Urinary bladder (tissue), 4 donors: ENCODE measurements around the gene SLC14A1. TPM values are rescaled to one million over a fixed set of nuclear protein-coding genes. Genes with fewer than 3 reads are reported as not detected.
A peak's percentile ranks its signal among the peaks of the same experiment; 100 is the strongest.

Source experiments
- DNase-seq: peaks from one replicate; pipeline ENCODE4 v3.0.0-alpha.2; 2015; ENCODE audit errors: extremely low spot score
- H3K27ac ChIP-seq: one replicate; pipeline ENCODE4 v1.5.1; 2013; ENCODE audit warnings: low read depth, mild to moderate bottlenecking, moderate library complexity
- H3K36me3 ChIP-seq: one replicate; pipeline ENCODE4 v1.6.1; 2013; ENCODE audit warnings: mild to moderate bottlenecking, moderate library complexity; ENCODE audit not compliant: insufficient read depth
- H3K4me1 ChIP-seq: one replicate; pipeline ENCODE4 v1.6.1; 2013; ENCODE audit warnings: mild to moderate bottlenecking, moderate library complexity; ENCODE audit not compliant: insufficient read depth
- H3K4me3 ChIP-seq: one replicate; pipeline ENCODE4 v1.5.1; 2013; ENCODE audit warnings: low read depth, low read length
- WGBS: extraction: QIAGEN DNeasy Blood & Tissue Kit; methylation state at CpG from one replicate; pipeline ENCODE4 v1.1.7; 2013; 5-methylcytosine and 5-hydroxymethylcytosine counted together
- polyA plus RNA-seq: library from polyadenylated mRNA; stranded (reverse); fragments of 200-250 nt; gene quantifications from one replicate; pipeline ENCODE4 v1.2.3, GENCODE V29; 2013
- total RNA-seq: library from RNA; depleted of rRNA; stranded (reverse); fragments of >200 nt; gene quantifications from one replicate; pipeline ENCODE4 v1.2.3, GENCODE V29; 2014
- donor health status: healthy with polysubstance abuse.
- donor health status: healthy.

SLC14A1 gene
- total and polyA plus RNA-seq, 2 donors: 23.5 to 102 TPM

DNA sequence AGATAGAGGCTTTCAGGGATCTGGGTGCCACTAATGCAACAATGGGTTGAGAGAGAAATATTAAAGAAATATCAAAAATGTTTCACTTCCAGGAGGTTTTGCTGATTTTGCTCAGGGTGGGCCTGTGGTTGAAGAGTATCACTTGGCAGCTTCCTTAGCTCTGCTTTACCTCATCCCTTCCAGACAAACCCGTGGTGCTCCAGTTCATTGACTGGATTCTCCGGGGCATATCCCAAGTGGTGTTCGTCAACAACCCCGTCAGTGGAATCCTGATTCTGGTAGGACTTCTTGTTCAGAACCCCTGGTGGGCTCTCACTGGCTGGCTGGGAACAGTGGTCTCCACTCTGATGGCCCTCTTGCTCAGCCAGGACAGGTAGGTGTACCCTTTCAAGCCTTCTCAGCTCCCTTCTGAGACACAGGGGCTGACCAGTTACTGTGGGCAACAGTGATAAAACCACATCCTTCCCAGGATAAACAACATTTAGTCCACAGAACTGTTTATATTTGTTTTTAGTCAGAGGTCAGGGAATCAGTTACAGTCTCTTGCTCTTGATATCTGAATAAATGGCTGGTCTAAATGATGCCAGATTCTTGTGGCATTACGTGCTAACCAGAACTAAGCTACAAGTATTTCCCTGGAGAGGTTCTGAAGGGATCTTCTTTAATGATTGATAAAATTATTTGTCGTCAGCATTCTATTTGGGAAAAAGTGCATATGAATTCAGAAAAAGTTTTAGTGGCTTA is 7.0 kb downstream of the SLC14A1 start:
- Histone ChIP-seq H3K4me3 (no peak overlapping the region), H3K36me3 (no peaks in the 10 kb centered on the region), H3K4me1 (no peaks in the 10 kb centered on the region), H3K27ac (no peak overlapping the region)
- 60% methylated on average over 6 of the region's 6 CpGs for WGBS
- no peak for DNase-seq

DNA sequence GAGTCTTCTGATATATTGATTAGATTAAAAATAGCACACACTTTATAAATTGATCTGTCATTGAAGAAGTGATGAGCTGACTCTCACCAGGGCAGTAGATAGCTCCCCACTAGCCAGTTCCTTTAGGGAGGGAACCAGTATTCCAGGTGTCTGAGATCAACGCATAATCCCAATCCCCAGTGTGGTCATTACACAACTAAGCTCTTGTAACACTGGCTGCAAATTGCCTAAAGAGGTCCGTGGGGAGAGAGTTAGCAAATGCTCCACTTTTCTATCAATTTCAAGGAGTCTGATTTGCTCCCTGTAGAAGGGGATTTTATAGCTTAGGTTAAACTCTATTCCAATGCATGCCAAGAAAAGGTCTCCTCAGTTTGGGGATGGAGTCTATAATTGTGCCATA is 7.7 kb downstream of the SLC14A1 start:
- Histone ChIP-seq H3K4me1 (no peaks in the 10 kb centered on the region), H3K36me3 (no peaks in the 10 kb centered on the region), H3K27ac (no peak overlapping the region), H3K4me3 (no peak overlapping the region)
- DNase-seq: no peak
- 71% methylated on average over 2 of the region's 2 CpGs for WGBS

DNA sequence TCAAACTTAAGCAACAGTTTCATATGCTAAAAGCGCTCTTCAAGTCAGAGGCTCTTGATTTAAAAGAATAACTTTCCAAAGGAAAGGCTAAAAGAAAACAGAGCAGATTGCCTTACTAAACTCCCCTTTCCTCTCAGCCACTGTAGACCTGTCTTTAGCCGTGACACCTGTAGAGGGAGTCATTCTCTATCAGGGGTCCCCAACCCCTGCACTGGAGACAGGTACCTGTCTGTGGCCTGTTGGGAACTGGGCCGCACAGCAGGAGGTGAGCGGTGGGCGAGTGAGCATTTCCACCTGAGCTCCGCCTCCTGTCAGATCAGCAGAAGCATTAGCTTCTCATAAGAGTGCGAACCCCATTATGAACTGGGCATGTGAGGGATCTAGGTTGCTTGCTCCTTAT is 9.6 kb downstream of the SLC14A1 start:
- Histone ChIP-seq H3K27ac (no peak overlapping the region), H3K4me1 (no peaks in the 10 kb centered on the region), H3K4me3 (no peak overlapping the region), H3K36me3 (no peaks in the 10 kb centered on the region)
- WGBS: 91% methylated on average over 7 of the region's 7 CpGs
- DNase-seq: no peak

DNA sequence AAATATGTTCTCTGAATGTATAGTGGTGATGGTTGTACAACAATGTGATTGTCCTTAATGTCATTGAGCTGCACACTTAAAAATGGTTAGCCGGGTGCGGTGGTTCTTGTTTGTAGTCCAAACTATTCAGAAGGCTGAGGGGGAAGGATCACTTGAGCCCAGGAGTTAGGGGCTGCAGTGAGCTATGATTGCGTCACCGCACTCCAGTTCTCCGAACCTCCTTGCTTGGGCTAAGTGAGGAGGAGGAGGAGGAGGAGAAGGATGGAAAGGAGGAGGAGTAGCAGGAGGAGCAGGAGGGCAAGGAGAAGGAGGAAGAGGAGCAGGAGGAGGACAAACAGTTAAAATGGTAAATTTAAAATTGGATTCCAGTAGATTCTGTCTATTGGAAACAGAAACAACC is 10.5 kb downstream of the SLC14A1 start:
- Histone ChIP-seq H3K4me3 (no peak overlapping the region), H3K27ac (no peak overlapping the region), H3K36me3 (no peaks in the 10 kb centered on the region), H3K4me1 (no peaks in the 10 kb centered on the region)
- DNase-seq: no peak
- WGBS: 91% methylated on average over 5 of the region's 5 CpGs

DNA sequence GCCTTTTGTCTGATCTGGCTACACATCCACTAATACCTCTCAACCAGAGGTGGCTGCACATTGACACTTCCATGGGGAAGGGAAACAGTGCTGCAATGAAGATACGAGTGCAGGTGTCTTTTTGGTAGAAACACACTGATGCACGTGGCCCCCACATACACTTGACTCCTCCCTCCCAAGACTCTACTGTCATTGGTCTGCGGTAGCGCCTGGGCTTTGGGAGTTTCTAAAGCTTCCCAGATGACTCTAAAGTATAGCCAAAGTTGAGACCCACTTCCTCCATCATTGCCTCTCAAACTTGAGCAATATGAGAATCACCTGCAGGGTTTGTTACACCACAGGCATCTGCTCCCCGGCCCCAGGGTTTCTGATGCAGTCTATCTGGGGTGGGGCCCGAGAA is 11.0 kb downstream of the SLC14A1 start:
- no peaks in the 10 kb centered on the region for H3K4me1 ChIP-seq
- 89% methylated on average over 6 of the region's 6 CpGs for WGBS
- H3K36me3 ChIP-seq: no peaks in the 10 kb centered on the region
- DNase-seq: no peak
- no peak overlapping the region for H3K27ac ChIP-seq
- no peak overlapping the region for H3K4me3 ChIP-seq

DNA sequence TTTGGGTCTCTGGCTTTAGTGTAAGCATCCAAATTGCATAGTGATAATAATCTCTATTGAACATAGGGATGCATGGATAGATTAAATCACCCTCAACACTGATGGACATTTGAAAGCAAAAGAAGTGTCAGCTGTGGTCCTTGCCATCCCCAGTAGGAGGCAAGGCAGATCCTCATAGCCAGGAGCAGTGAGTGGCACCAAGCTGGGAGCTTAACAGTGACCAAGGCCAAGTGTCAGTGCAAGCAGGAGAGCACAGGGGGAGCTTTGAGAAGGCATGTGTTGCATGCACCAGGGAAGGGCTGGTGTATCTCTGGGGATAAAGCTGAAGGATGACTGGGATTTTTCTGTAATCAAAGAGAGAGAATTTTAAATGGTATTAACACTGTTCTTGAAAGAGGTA is 14.7 kb downstream of the SLC14A1 start:
- Histone ChIP-seq H3K4me1 (no peaks in the 10 kb centered on the region), H3K4me3 (no peak overlapping the region), H3K36me3 (no peaks in the 10 kb centered on the region), H3K27ac (no peak overlapping the region)
- no peak for DNase-seq

DNA sequence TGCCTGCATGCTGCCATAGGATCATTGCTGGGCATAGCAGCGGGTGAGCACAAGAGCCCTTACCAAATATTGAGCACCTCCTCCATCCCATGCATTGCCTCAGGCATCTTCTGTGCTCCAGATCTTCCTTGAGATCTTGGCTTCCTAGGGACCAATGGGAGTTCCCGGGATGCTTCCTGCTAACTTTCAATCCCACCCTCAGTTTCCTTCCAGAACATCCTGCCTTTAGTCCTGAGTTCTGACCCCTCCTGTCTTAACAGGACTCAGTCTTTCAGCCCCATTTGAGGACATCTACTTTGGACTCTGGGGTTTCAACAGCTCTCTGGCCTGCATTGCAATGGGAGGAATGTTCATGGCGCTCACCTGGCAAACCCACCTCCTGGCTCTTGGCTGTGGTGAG is 15.3 kb downstream of the SLC14A1 start:
- H3K27ac ChIP-seq: no peak overlapping the region
- DNase-seq: no peak
- no peak overlapping the region for H3K4me3 ChIP-seq
- WGBS: 91% methylated on average over 3 of the region's 3 CpGs
- H3K36me3 ChIP-seq: no peaks in the 10 kb centered on the region
- no peaks in the 10 kb centered on the region for H3K4me1 ChIP-seq

DNA sequence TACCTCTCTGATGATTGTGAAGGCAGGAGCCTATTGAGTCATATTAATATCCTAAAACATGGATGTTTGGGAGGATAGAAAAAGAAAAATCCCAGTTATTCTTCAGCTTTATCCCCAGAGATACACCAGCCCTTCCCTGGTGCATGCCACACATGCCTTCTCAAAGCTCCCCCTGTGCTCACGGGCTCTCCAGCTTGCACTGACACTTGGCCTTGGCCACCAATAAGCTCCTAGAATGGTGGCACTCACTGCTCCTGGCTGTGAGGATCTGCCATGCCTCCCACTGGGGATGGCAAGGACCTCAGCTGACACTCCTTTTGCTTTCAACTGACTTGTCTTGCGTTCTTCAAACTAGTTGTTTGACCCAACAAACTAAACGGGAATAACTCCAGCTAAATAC is 15.9 kb downstream of the SLC14A1 start:
- DNase-seq: no peak
- Histone ChIP-seq H3K4me3 (no peak overlapping the region), H3K27ac (no peak overlapping the region), H3K4me1 (no peaks in the 10 kb centered on the region), H3K36me3 (no peaks in the 10 kb centered on the region)
- 70% methylated on average over 3 of the region's 3 CpGs for WGBS

DNA sequence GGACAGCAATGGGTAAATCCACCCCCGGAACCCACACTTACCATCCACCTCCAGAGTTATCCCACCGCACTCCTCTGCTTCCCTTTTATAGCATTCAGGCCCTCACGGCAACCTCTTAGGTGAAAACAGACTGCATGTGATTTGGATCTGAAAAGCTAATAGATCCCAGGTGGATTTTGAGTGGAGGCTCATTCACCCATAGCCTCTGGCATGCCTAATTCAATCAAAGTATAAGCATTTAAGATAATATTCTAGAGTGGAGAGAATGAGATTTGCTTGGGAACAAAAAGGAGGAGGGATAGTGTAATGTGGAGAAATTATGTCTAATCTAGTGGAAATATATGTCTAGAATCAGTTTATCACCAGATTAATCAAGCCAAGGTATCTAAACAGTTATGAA is 17.1 kb downstream of the SLC14A1 start:
- no peak overlapping the region for H3K4me3 ChIP-seq
- H3K4me1 ChIP-seq: no peaks in the 10 kb centered on the region
- no peak for DNase-seq
- H3K36me3 ChIP-seq: no peaks in the 10 kb centered on the region
- 74% methylated on average over 3 of the region's 3 CpGs for WGBS
- H3K27ac ChIP-seq: no peak overlapping the region

DNA sequence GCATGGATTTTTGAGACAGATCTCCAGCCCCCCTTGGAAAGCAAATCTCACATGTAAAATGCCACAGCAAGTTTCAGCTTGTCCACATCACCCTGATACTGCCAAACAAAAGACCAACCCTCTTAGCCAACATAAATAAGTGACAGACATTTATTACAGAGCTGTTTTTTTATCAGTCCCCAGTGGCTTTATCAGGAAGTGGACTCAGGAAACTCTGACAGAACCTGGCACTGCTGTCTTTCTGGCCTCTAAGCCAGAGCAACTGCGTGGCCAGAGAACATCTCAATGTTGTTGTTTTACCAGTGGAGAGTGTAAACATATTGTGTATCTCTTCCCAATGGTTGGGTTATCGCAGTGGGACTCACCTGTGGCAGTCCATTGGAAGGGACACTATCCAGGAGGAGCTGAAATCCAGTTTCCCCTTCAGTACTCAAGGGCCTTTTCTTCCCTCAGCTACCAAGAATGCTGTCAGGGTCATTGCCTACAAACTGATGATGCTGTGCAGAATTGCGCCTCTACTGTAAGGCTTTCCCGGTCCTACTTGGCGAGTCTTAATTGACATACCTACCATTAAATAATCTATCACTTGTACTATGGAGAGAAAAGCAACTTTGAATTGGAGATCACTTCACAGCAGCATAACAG is 22.0 kb downstream of the SLC14A1 start:
- Histone ChIP-seq H3K27ac (peak overlapping the region; percentile 53), H3K4me1 (no peaks in the 10 kb centered on the region), H3K36me3 (no peaks in the 10 kb centered on the region), H3K4me3 (no peak overlapping the region)
- peak; percentile 53 for DNase-seq
- WGBS: 70% methylated on average over 5 of the region's 5 CpGs

DNA sequence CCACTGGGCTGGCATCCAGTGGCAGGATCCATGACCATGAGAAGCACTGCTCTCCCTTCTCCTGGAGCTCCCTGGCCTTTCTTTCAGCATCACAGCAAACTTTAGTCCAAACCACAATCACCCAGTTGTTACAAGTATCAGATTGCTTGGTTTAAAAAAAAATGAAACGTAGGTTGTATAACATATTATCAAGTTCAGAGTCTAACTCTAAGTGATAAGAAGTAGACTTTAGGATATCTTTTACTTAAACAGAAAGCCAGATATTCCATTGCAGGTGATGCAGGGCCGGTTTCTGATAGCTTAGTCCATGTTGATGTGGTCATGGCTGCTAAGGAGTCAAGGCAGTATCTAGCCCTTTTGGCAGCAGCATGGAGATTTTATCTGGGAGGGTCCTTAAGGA is 24.5 kb downstream of the SLC14A1 start:
- no peaks in the 10 kb centered on the region for H3K36me3 ChIP-seq
- no peak for DNase-seq
- 36% methylated on average over 2 of the region's 2 CpGs for WGBS

DNA sequence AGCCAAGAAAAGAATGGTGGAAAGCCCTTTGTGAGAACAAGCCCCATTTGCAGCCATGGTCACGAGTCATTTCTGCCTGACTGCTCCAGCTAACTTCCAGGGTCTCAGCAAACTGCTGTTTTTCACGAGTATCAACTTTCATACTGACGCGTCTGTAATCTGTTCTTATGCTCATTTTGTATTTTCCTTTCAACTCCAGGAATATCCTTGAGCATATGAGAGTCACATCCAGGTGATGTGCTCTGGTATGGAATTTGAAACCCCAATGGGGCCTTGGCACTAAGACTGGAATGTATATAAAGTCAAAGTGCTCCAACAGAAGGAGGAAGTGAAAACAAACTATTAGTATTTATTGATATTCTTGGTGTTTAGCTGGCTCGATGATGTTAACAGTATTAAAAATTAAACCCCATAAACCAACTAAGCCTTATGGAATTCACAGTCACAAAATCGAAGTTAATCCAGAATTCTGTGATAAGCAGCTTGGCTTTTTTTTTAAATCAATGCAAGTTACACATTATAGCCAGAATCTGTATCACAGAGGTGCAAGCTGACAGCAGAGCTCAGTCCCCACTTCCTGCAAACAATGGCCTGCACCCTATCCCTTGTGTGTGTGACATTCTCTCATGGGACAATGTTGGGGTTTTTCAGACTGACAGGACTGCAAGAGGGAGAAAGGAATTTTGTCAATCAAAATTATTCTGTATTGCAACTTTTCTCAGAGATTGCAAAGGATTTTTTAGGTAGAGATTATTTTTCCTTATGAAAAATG is 26.1 kb downstream of the SLC14A1 start:
- DNase-seq: no peak
- Histone ChIP-seq H3K4me1 (no peaks in the 10 kb centered on the region), H3K4me3 (no peak overlapping the region), H3K36me3 (no peaks in the 10 kb centered on the region), H3K27ac (no peak overlapping the region)
- WGBS: 56% methylated on average over 6 of the region's 6 CpGs

More for the DNA sequence above, 24.5 kb downstream of the SLC14A1 start:
- Histone ChIP-seq H3K27ac (no peak overlapping the region), H3K4me1 (no peaks in the 10 kb centered on the region), H3K4me3 (no peak overlapping the region)

DNA sequence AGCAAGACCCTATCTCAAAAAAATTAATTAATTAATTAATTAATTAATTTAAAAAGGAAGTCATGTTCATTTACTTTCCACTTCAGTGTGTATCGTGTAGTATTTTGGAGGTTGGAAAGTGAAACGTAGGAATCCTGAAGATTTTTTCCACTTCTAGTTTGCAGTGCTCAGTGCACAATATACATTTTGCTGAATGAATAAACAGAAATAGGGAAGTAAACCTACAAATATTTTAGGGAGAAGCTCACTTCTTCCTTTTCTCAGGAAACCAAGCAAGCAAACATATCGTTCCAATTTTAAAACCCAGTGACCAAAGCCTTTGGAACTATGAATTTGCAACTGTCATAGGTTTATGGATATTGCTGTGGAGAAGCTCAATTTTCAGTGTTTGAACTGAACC is 27.8 kb downstream of the SLC14A1 start:
- WGBS: 73% methylated on average over 3 of the region's 3 CpGs
- Histone ChIP-seq H3K27ac (no peak overlapping the region), H3K36me3 (no peaks in the 10 kb centered on the region), H3K4me3 (no peak overlapping the region), H3K4me1 (no peaks in the 10 kb centered on the region)
- DNase-seq: no peak

DNA sequence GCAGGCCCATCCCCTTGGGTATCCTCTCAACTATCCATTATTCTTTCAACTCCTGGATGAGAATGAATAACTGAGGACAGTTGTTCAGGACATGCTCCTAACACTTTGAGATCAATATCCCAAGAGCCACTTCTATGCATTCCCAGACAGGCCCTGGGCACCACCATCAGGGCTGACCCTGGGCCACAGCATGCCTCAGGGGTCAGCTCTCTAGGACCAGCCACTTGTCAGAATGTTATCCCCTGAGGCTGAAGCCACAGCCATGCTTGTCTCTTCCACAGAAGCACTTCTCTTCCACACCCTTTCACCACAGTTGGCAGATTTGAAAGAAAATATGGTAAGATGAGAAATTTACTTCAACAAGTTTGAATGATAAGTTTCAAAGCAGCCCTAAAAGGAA is 28.7 kb downstream of the SLC14A1 start:
- no peak overlapping the region for H3K27ac ChIP-seq
- no peaks in the 10 kb centered on the region for H3K36me3 ChIP-seq
- H3K4me3 ChIP-seq: no peak overlapping the region
- no peak for DNase-seq
- H3K4me1 ChIP-seq: no peaks in the 10 kb centered on the region
